Neural progenitor cell (in vitro differentiated cells): ENCODE measurements around the gene OPN5. TPM values are rescaled to one million over a fixed set of nuclear protein-coding genes. Genes with fewer than 3 reads are reported as not detected.

Experiments used
- DNase-seq: peaks from one replicate; pipeline ENCODE4 v3.0.0-alpha.2; 2016; ENCODE audit warnings: low spot score
- H2AFZ ChIP-seq: fragments of 200-600 bp; sonication (generic); replicated peaks from 2 replicates; pipeline ENCODE4 v1.6.1; 2016; ENCODE audit warnings: antibody characterized with exemption
- H3F3A ChIP-seq: fragments of 200-600 bp; sonication (generic); 2 replicates; pipeline ENCODE4 v1.6.1; 2016; ENCODE audit warnings: antibody characterized with exemption, low read depth
- H3K27ac ChIP-seq: fragments of 200-600 bp; sonication (generic); 2 replicates; pipeline ENCODE4 v1.5.1; 2016; ENCODE audit warnings: mild to moderate bottlenecking
- H3K27me3 ChIP-seq: fragments of 200-600 bp; sonication (generic); 2 replicates; pipeline ENCODE4 v1.6.1; 2016; ENCODE audit warnings: mild to moderate bottlenecking, moderate library complexity
- H3K36me3 ChIP-seq: fragments of 200-600 bp; sonication (generic); 2 replicates; pipeline ENCODE4 v1.5.1; 2016
- H3K4me1 ChIP-seq: fragments of 200-600 bp; sonication (generic); 2 replicates; pipeline ENCODE4 v1.6.1; 2016; ENCODE audit warnings: mixed run types
- H3K4me2 ChIP-seq: fragments of 200-600 bp; sonication (generic); 2 replicates; pipeline ENCODE4 v1.6.1; 2016
- H3K4me3 ChIP-seq: fragments of 200-600 bp; sonication (generic); 2 replicates; pipeline ENCODE4 v1.5.1; 2016
- H3K79me2 ChIP-seq: fragments of 200-600 bp; sonication (generic); 2 replicates; pipeline ENCODE4 v1.6.1; 2016; ENCODE audit warnings: low read depth
- H3K9ac ChIP-seq: fragments of 200-600 bp; sonication (generic); 2 replicates; pipeline ENCODE4 v1.6.1; 2016
- H3K9me3 ChIP-seq: fragments of 200-600 bp; sonication (generic); 2 replicates; pipeline ENCODE4 v1.5.1; 2016; ENCODE audit warnings: low read depth
- H4K20me1 ChIP-seq: fragments of 200-600 bp; sonication (generic); 2 replicates; pipeline ENCODE4 v1.6.1; 2016; ENCODE audit warnings: low read depth
- H3K27ac Mint-ChIP-seq: 3 replicates; pipeline ENCODE4 v1.8.0; 2021; ENCODE audit warnings: mixed read lengths
- H3K27me3 Mint-ChIP-seq: 2 replicates; pipeline ENCODE4 v1.8.0; 2022; ENCODE audit warnings: low read depth, mild to moderate bottlenecking, inconsistent platforms, moderate library complexity, mixed read lengths; ENCODE audit not compliant: insufficient read depth
- H3K36me3 Mint-ChIP-seq: 3 replicates; pipeline ENCODE4 v1.8.0; 2021; ENCODE audit warnings: mixed read lengths
- H3K4me1 Mint-ChIP-seq: 3 replicates; pipeline ENCODE4 v1.8.0; 2021; ENCODE audit warnings: mixed read lengths
- H3K4me3 Mint-ChIP-seq: 3 replicates; pipeline ENCODE4 v1.8.0; 2021; ENCODE audit warnings: mild to moderate bottlenecking, moderate library complexity, mixed read lengths
- H3K9me3 Mint-ChIP-seq: 3 replicates; pipeline ENCODE4 v1.8.0; 2020; ENCODE audit warnings: mixed read lengths
- EZH2 ChIP-seq: fragments of 200-600 bp; sonication (generic); IDR thresholded peaks from 2 replicates; pipeline ENCODE4 v1.6.1; 2017; ENCODE audit warnings: antibody characterized with exemption, mild to moderate bottlenecking, moderate library complexity
- EZH2phosphoT487 ChIP-seq: fragments of 200-600 bp; sonication (generic); IDR thresholded peaks from 2 replicates; pipeline ENCODE4 v1.6.1; 2017; ENCODE audit warnings: antibody characterized with exemption
- total RNA-seq: library from RNA; depleted of rRNA; stranded (reverse); fragments of >200 nt; gene quantifications from 2 replicates; pipeline ENCODE4 v1.2.3, GENCODE V29; 2015; ENCODE audit warnings: low replicate concordance
- TF ChIP-seq, protein P1 (sequence below): fragments of 200-600 bp; sonication (generic); IDR thresholded peaks from 2 replicates; pipeline ENCODE4 v1.5.1; 2017; ENCODE audit warnings: antibody characterized with exemption, mild to moderate bottlenecking

The OPN5 gene
- total RNA-seq, 1 donor from 2014 or later: not detected

DNA sequence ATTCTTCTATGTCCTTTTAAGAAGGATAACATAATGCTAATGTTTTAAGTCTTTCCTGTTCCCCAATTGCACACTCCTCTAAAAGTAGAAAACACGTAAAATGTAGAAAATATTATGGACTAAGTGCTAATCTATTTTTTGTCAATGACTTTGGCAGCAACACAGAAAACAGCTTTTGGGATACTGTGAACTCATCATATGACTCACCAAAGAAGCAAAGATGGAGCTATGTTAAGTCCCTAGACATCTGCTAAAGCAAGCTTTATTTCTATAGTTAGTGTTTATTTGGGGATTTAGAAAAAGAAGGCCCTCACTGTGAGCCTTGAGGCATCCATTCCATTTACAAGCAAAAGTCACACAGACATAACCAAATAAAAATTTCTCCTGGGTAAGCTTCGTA lies 23.0 kb downstream of the OPN5 start:
- peaks cover 22% of the 10 kb centered on the region for H3K4me1 Mint-ChIP-seq

DNA sequence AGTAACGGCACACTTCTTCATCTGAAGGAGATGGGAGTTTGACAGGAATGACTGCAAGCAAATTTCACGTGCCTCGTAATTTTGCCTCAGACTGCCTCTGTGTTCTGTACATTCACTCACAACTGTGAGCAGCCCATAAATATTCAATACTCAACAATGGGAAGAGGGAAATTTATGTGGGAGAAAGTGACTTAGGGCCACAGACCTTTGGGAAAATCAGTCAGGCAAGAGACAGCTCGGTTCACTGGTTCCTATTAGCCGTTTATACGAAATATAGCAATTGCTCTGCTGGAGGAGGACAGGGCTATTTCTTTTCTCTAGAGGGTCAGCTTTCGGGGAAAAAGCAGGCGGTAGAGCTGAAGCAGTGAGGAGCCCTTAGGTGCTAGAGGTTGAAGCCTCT lies 28.0 kb downstream of the OPN5 start:
- Histone ChIP-seq H3K4me3 (no peak overlapping the region), H3K9ac (no peak overlapping the region), H2AFZ (no peak overlapping the region), H3K27ac (no peak overlapping the region), H3K36me3 (no peaks in the 10 kb centered on the region), H3K4me2 (no peak overlapping the region), H3F3A (no peaks in the 10 kb centered on the region), H3K27me3 (no peaks in the 10 kb centered on the region), H4K20me1 (no peaks in the 10 kb centered on the region), H3K79me2 (no peaks in the 10 kb centered on the region), H3K4me1 (no peaks in the 10 kb centered on the region), H3K9me3 (no peaks in the 10 kb centered on the region)
- TF ChIP-seq EZH2 (no peak), EZH2phosphoT487 (no peak)
- TF ChIP-seq, protein P1, sequence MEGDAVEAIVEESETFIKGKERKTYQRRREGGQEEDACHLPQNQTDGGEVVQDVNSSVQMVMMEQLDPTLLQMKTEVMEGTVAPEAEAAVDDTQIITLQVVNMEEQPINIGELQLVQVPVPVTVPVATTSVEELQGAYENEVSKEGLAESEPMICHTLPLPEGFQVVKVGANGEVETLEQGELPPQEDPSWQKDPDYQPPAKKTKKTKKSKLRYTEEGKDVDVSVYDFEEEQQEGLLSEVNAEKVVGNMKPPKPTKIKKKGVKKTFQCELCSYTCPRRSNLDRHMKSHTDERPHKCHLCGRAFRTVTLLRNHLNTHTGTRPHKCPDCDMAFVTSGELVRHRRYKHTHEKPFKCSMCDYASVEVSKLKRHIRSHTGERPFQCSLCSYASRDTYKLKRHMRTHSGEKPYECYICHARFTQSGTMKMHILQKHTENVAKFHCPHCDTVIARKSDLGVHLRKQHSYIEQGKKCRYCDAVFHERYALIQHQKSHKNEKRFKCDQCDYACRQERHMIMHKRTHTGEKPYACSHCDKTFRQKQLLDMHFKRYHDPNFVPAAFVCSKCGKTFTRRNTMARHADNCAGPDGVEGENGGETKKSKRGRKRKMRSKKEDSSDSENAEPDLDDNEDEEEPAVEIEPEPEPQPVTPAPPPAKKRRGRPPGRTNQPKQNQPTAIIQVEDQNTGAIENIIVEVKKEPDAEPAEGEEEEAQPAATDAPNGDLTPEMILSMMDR: no peak
- Mint-ChIP-seq H3K9me3 (no peaks in the 10 kb centered on the region), H3K4me1 (peaks cover 16% of the 10 kb centered on the region), H3K27ac (no peak overlapping the region), H3K4me3 (no peak overlapping the region), H3K36me3 (no peaks in the 10 kb centered on the region), H3K27me3 (no peaks in the 10 kb centered on the region)
- no peak for DNase-seq

More for the DNA sequence above, 23.0 kb downstream of the OPN5 start:
- Histone ChIP-seq H3K27ac (no peak overlapping the region), H3K4me2 (no peak overlapping the region), H4K20me1 (no peaks in the 10 kb centered on the region), H2AFZ (no peak overlapping the region), H3K4me3 (no peak overlapping the region), H3K4me1 (peaks cover 3% of the 10 kb centered on the region), H3K9ac (no peak overlapping the region), H3K27me3 (no peaks in the 10 kb centered on the region), H3K36me3 (no peaks in the 10 kb centered on the region), H3K9me3 (no peaks in the 10 kb centered on the region), H3K79me2 (no peaks in the 10 kb centered on the region), H3F3A (no peaks in the 10 kb centered on the region)
- TF ChIP-seq EZH2phosphoT487 (no peak), EZH2 (no peak)
- TF ChIP-seq, protein P1: no peak
- Mint-ChIP-seq H3K27me3 (peaks cover 5% of the 10 kb centered on the region), H3K36me3 (no peaks in the 10 kb centered on the region), H3K4me3 (no peak overlapping the region), H3K9me3 (no peaks in the 10 kb centered on the region), H3K27ac (no peak overlapping the region)
- no peak for DNase-seq

DNA sequence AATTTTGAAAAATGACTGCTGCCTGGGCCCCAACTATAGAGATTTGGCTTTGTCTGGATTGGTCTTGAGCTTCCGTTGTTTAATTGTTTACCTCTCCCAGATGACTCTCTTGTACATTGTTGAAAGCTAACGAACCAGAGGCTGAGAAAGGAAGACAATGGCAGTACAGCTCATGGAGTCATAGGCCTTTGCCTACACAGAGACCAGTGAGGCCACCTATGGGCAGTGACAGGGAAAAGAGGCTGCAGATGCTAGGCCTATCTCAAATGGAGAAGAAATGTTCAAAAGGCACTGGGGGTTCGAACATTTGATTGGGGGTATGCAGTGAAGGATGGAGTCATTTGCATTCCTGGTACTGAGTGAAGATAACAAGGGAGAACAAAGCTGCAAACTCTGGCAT lies 29.1 kb downstream of the OPN5 start:
- Mint-ChIP-seq H3K36me3 (no peaks in the 10 kb centered on the region), H3K27ac (no peak overlapping the region), H3K27me3 (no peaks in the 10 kb centered on the region), H3K4me1 (peaks cover 16% of the 10 kb centered on the region), H3K4me3 (no peak overlapping the region), H3K9me3 (no peaks in the 10 kb centered on the region)
- Histone ChIP-seq H3K36me3 (no peaks in the 10 kb centered on the region), H3K79me2 (no peaks in the 10 kb centered on the region), H3K4me3 (no peak overlapping the region), H3K9ac (no peak overlapping the region), H3F3A (no peaks in the 10 kb centered on the region), H3K27ac (no peak overlapping the region), H3K4me1 (no peaks in the 10 kb centered on the region), H3K4me2 (no peak overlapping the region), H3K27me3 (no peaks in the 10 kb centered on the region), H4K20me1 (no peaks in the 10 kb centered on the region), H2AFZ (peak overlapping the region; percentile 1), H3K9me3 (no peaks in the 10 kb centered on the region)
- peak; percentile 63 for DNase-seq
- TF ChIP-seq, protein P1: peak; percentile 50
- TF ChIP-seq EZH2: no peak
